Ovary (tissue), 9 donors: ENCODE measurements around the gene AKAP12. TPM values are rescaled to one million over a fixed set of nuclear protein-coding genes. Genes with fewer than 3 reads are reported as not detected.
"Not testable (repeated sequence)": the region's sequence is repeated elsewhere in the genome, so short reads cannot be mapped to it uniquely, and the experiment has no call there.

ENCODE experiments used
- DNase-seq, 5 donors: peaks; one replicate each; pipeline ENCODE4 v3.0.0-alpha.2; 2019 to 2020
- H3K27ac ChIP-seq, 2 donors: fragments of 200-600 bp; one replicate each; pipeline versions ENCODE4 v1.5.1 to v1.8.0; 2019 to 2022
- H3K27me3 ChIP-seq: fragments of 200-600 bp; one replicate; pipeline ENCODE4 v1.8.0; 2022
- H3K36me3 ChIP-seq: fragments of 200-600 bp; sonication (generic); one replicate; pipeline ENCODE4 v1.5.1; 2019
- H3K4me1 ChIP-seq: one replicate; pipeline ENCODE4 v1.8.1; 2013; ENCODE audit warnings: mild to moderate bottlenecking, moderate library complexity; ENCODE audit not compliant: insufficient read depth
- H3K4me3 ChIP-seq: fragments of 200-600 bp; sonication (generic); one replicate; pipeline ENCODE4 v1.5.1; 2017
- H3K9me3 ChIP-seq, 2 donors: fragments of 200-600 bp in 1 of 2; sonication (generic) in 1 of 2; one replicate each; pipeline versions ENCODE4 v1.5.1 to v1.8.1; 2013 to 2019; ENCODE audit warnings: mild to moderate bottlenecking in 1 of 2, moderate library complexity in 1 of 2
- CTCF ChIP-seq, 3 donors: fragments of 450-650 bp in 2 of 3; fragments of 200-600 bp in 1 of 3; IDR thresholded peaks; one replicate each; pipeline versions ENCODE4 v1.5.1 to v1.8.0; 2016 to 2022; ENCODE audit warnings: antibody characterized with exemption in 3 of 3, mild to moderate bottlenecking in 1 of 3
- EP300 ChIP-seq: sonication (generic); formaldehyde crosslinking; IDR thresholded peaks from one replicate; pipeline ENCODE4 v1.6.1; 2017; ENCODE audit warnings: antibody characterized with exemption
- POLR2A ChIP-seq: fragments of 450-650 bp; IDR thresholded peaks from one replicate; pipeline ENCODE4 v1.6.1; 2017; ENCODE audit warnings: antibody characterized with exemption, mild to moderate bottlenecking, moderate library complexity
- WGBS, 3 donors: extraction: QIAGEN DNeasy Blood & Tissue Kit in 1 of 3; methylation state at CpG; one replicate each; pipeline versions ENCODE4 v1.1.5 to v1.1.7; 2013 to 2017; 5-methylcytosine and 5-hydroxymethylcytosine counted together
- intact Hi-C, 4 donors: fragments of 100-400 bp; cut with DNase I; formaldehyde crosslinking; loops; one replicate each; pipeline versions ENCODE4 v1.11.0 to v1.15.1; 2022 to 2023
- polyA plus RNA-seq, 2 donors: library from polyadenylated mRNA; stranded (reverse); fragments of 200-250 nt in 1 of 2; fragments of 350-450 nt in 1 of 2; fragmentation: Illumina TruSeq in 1 of 2; extraction: RNeasy Lipid Tissue Mini Kit (QIAGEN cat#74804) in 1 of 2; gene quantifications; one replicate each; pipeline ENCODE4 v1.2.3, GENCODE V29; 2013 to 2014
- total RNA-seq, 7 donors: library from RNA; depleted of rRNA in 2 of 7; stranded (reverse); fragments of >200 nt in 2 of 7; fragmentation: NEBNext Ultra II Directional in 3 of 7; extraction: Animal tissue kit (Norgen Biotek cat#: 25700) in 3 of 7; gene quantifications; one replicate each; pipeline versions ENCODE4 v1.1.0 to v1.2.4, GENCODE V29; 2016 to 2023
- donor health status: DM: no; HTN: no; CAD: no; lungs with moderate emphysema.
- donor health status: DM: no; HTN: no; CAD: no.
- donor health status: Bipolar disorder and iron deficiency.
- donor health status: DM: yes; HTN: yes; CAD: no.
- donor health status: DM: no; HTN: no; CAD: no.
- donor health status: DM: yes; HTN: yes; CAD: no.

AKAP12 gene
- total and polyA plus RNA-seq, 9 donors: 67.2 to 246 (median 125) TPM

DNA sequence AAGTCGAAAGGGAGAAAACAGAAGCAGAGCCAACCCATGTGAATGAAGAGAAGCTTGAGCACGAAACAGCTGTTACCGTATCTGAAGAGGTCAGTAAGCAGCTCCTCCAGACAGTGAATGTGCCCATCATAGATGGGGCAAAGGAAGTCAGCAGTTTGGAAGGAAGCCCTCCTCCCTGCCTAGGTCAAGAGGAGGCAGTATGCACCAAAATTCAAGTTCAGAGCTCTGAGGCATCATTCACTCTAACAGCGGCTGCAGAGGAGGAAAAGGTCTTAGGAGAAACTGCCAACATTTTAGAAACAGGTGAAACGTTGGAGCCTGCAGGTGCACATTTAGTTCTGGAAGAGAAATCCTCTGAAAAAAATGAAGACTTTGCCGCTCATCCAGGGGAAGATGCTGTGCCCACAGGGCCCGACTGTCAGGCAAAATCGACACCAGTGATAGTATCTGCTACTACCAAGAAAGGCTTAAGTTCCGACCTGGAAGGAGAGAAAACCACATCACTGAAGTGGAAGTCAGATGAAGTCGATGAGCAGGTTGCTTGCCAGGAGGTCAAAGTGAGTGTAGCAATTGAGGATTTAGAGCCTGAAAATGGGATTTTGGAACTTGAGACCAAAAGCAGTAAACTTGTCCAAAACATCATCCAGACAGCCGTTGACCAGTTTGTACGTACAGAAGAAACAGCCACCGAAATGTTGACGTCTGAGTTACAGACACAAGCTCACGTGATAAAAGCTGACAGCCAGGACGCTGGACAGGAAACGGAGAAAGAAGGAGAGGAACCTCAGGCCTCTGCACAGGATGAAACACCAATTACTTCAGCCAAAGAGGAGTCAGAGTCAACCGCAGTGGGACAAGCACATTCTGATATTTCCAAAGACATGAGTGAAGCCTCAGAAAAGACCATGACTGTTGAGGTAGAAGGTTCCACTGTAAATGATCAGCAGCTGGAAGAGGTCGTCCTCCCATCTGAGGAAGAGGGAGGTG, 112.9 kb downstream of the AKAP12 start:
- intact Hi-C loops: no loop called here
- H3K4me3 ChIP-seq: no peak overlapping the region
- H3K4me1 ChIP-seq: no peaks in the 10 kb centered on the region
- H3K27ac ChIP-seq: no peak overlapping the region
- TF ChIP-seq CTCF (IDR thresholded peaks at IDR 0.05) (no peak), EP300 (no peak), POLR2A (no peak)
- DNase-seq: no peak
- WGBS, 3 donors: 80 to 87% (median 84%) methylated on average over 19 of the region's 19 CpGs
- no peaks in the 10 kb centered on the region for H3K9me3 ChIP-seq
- no peaks in the 10 kb centered on the region for H3K36me3 ChIP-seq
- H3K27me3 ChIP-seq: no peaks in the 10 kb centered on the region

DNA sequence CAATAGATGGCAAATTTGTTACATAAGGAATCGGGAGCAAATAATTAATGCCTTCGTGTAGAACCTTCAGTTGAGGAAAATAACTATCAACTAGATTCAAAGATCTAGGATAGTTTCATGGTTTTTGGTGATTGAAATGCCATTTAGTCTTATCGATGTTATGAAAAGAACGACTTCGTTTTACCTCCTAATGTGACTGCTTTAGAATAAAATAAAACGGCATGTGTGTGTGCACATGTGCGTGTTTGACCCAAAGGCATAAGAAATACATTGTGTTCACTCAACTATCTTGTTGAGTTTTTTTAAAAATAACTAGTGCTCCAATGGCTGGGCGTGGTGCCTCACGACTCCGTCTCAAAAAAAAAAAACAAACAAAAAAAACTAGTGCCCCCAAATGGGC, 114.0 kb downstream of the AKAP12 start:
- no peak overlapping the region for H3K4me3 ChIP-seq
- no peaks in the 10 kb centered on the region for H3K4me1 ChIP-seq
- no peak overlapping the region for H3K27ac ChIP-seq
- H3K9me3 ChIP-seq: no peaks in the 10 kb centered on the region
- no peak for DNase-seq
- 89 to 90% (median 89%) methylated on average over 10 of the region's 10 CpGs for WGBS, 3 donors
- intact Hi-C loops: no loop called here
- no peaks in the 10 kb centered on the region for H3K27me3 ChIP-seq
- no peak for TF ChIP-seq EP300
- no peak for TF ChIP-seq CTCF (IDR thresholded peaks at IDR 0.05)
- TF ChIP-seq POLR2A: no peak
- H3K36me3 ChIP-seq: no peaks in the 10 kb centered on the region

- H3K4me3 ChIP-seq, H3K36me3 ChIP-seq, H3K27me3 ChIP-seq, H3K4me1 ChIP-seq, intact Hi-C loops, H3K27ac ChIP-seq, H3K9me3 ChIP-seq, DNase-seq: not testable (repeated sequence)
- 61 to 86% (median 69%) methylated on average over 6 of the region's 6 CpGs for WGBS, 3 donors
Observed at GRCh38 chr6:151356983-151357382, 117.2 kb downstream of the AKAP12 start.

GRCh38 chr6:151357758-151358436, 118.1 kb downstream of the AKAP12 start:
- Histone ChIP-seq H3K27me3 (no peaks in the 10 kb centered on the region), H3K4me1 (no peaks in the 10 kb centered on the region), H3K36me3 (no peaks in the 10 kb centered on the region), H3K9me3 (no peaks in the 10 kb centered on the region), H3K4me3 (no peak overlapping the region), H3K27ac (no peak overlapping the region)
- no peak for TF ChIP-seq CTCF (IDR thresholded peaks at IDR 0.05)
- TF ChIP-seq POLR2A: no peak
- TF ChIP-seq EP300: no peak
- WGBS, 3 donors: 60 to 75% (median 63%) methylated on average over 6 of the region's 6 CpGs
- no peak for DNase-seq
- intact Hi-C loops: no loop called here
